ELF-1 (cell line): ENCODE results near the gene ABCD1.
A peak's percentile ranks its signal among the peaks of the same experiment; 100 is the strongest.
"Not testable (repeated sequence)": the region's sequence is repeated elsewhere in the genome, so short reads cannot be mapped to it uniquely, and the experiment has no call there.

Experiments used
- DNase-seq: peaks from one replicate; pipeline ENCODE4 v3.0.0-alpha.2; 2016; ENCODE audit warnings: low read depth, low spot score

ABCD1 gene

DNA sequence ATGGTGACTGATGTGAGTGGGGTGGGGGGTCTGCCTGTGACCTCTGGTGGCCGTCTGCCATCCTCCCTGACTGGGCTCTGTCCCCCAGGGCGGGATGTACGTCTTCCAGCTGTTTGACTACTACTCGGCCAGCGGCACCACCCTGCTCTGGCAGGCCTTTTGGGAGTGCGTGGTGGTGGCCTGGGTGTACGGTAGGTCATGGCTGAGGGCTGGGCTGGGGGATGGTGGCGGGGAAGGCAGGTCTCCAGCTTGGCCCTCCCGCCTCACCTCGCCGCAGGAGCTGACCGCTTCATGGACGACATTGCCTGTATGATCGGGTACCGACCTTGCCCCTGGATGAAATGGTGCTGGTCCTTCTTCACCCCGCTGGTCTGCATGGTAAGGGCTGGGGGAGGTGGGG lies 30.4 kb upstream of the ABCD1 start:
- DNase-seq: not testable (repeated sequence)

DNA sequence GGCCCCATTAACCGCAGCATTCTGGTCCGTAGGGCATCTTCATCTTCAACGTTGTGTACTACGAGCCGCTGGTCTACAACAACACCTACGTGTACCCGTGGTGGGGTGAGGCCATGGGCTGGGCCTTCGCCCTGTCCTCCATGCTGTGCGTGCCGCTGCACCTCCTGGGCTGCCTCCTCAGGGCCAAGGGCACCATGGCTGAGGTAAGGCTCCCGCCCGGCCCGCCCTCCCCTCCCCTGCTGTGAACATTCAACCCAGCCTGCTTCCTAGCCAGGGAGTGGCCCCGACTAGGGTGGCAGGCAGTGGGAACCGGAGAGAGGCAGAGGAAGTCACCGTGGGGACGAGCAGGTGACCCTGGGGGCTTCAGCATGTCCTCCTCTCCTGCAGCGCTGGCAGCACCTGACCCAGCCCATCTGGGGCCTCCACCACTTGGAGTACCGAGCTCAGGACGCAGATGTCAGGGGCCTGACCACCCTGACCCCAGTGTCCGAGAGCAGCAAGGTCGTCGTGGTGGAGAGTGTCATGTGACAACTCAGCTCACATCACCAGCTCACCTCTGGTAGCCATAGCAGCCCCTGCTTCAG lies 29.9 kb upstream of the ABCD1 start:
- DNase-seq: no peak

GRCh38 chrX:153696100-153696499 lies 28.6 kb upstream of the ABCD1 start:
- DNase-seq: no peak

DNA sequence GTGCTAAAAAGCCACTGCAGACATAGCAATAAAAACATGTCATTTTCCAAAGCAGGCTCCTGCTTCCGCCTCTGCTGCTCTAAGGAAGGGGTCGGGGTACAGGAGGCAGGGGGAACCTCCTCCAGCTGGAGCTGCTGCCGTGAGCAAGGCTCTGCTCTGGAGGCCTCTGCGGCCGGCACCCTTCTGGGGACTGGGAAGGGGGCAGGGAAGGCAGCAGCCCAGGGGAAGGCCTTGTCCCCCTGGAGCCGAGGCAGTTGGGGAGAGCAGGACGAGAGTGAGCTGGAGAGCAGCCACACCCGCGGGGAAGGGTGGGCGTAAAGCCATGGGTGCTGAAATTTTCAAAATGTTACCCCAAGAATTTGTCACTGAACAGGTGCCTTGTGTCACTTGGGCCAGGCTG lies 28.1 kb upstream of the ABCD1 start:
- not testable (repeated sequence) for DNase-seq

- DNase-seq: not testable (repeated sequence)
These were observed 27.5 kb upstream of the ABCD1 start for GRCh38 chrX:153696986-153697722.

DNA sequence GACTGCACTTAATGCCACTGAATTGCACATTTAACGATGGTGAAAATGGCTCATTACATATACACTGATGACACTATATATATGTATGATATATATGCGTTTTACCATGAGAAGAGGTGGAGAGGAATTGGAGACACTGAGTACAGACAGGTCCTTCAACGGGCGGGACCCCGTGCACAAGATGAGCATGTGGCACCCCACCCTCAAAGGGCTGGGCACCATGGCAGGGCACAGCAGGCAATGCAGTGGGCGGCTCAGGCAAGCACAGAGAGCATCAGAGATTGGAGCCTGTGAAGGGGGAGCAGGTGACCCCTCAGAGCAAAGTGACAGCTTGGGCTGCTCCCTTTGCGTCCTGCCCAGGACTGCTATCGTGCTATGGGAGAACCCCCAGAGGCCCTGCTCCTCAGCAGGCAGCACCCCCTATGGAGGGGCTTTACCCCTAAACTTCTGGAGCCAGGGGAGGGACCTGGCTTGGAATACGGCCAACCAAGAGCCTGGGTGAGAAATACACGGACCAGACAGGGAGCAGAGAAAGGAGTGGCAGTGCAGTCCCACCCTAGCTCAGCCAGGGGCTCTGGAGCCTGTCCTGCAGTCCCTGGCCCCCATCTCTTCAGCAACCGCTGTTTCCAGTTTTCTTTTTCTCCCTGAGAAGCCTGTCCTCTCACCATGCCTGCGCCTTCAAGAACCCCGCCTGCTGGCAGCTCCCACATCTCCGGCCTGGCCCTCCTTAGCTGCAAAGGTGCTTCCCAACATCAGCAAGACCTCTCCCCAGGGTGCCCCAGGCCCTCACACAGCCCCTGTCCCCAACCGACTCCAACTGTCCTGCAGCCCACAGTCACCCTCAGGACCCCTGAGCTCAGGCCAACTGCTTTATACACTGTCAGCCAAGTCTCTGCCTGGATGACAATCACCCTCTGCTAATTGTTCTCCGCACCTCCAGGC lies 26.5 kb upstream of the ABCD1 start:
- DNase-seq: no peak

DNA sequence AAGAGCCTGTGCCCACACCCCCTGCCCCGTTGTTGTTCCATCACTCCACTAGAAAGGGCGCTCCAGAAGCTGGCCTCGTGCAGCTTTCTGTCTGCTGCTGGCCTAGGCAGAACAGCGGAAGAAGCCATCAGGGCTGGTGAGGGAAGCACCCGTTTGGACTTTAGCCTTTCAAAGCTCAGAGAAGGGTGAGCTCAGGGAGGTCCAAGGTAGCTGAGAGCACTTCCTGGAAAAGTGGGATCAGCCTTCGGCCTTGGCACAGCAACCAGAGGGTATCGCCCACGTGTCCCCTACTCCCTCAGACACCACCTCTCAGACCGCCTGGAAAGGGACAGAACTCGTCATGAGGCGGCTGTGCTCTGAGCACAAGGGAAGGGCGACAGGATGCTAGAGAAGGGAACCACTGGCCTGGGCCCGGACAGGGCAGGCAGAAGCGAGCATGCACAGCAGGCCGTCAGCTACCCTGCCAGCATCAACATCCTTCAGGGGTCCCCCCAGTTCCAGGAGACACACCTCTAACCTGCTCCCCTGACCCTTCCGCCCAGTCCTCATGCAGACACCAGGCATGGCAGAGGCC lies 25.4 kb upstream of the ABCD1 start:
- DNase-seq: not testable (repeated sequence)

DNA sequence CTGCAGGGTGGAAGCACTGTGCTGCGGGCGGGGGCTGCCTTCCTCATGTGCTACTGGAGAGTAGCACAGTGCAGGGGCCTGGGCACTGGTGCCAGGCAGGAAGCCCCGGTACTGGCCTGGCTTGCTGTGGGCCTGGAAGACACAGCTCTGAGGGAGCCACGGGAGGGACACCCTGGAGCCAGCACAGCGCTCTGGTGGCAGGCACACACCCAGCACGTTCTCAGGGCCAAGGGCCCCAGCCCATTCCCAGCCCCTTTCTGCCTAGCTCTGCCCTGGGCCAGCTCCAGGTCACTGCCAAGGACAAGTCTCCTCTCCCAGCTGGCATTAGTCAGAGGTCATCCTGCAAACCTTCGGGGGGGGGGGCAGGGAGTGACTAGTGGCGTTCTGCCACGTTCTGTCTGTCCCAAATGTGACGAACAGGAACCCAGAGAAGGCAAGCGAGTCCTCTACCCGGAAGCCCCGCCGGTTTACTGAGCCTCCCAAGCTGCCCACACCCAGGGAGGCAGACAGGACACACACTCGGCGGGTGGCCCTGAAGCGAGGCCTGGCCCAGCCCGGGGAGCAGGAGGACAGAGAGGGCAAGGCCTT lies 24.8 kb upstream of the ABCD1 start:
- DNase-seq: not testable (repeated sequence)

GRCh38 chrX:153700376-153700945 lies 24.2 kb upstream of the ABCD1 start:
- DNase-seq: peak; percentile 47

DNA sequence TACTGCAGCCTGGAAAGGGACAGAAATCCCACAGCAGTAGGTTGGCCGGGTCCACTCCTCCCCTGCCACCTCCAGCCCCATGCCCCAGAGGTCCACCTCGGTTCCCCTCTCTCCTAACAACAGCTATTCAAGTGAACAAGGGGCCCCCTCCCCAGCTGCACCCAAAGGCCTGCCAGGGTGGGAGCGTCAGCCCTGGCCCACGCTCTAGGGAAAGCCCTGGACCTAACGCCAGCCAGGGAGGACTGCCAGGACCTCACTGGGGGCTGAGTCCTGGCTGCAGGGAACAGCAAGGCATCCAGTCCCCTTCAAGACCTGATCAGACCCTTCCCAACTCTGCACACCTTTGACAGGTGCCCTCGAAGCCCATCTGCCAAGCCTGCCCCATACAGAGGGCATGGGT lies 23.7 kb upstream of the ABCD1 start:
- DNase-seq: no peak

DNA sequence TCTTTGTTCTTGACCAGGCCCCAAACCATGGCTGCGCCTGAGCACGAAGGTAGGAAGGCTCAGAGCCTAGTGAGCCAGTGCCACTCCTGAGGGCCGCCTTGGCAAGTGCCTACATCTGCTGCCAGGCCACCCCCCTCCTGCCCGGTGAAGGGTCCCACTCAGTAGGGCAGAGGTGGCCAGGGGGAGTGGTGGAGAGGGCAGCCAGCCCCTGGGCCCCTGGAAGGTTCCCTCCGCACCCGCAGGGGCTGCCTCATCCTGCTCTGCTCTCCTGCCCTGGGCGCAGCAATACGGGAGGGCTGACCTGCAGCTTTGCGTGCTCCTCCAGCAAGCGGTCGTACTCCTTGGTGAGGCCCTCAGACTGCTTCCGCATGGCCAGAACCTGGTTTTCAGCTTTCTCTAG lies 22.9 kb upstream of the ABCD1 start:
- DNase-seq: no peak

DNA sequence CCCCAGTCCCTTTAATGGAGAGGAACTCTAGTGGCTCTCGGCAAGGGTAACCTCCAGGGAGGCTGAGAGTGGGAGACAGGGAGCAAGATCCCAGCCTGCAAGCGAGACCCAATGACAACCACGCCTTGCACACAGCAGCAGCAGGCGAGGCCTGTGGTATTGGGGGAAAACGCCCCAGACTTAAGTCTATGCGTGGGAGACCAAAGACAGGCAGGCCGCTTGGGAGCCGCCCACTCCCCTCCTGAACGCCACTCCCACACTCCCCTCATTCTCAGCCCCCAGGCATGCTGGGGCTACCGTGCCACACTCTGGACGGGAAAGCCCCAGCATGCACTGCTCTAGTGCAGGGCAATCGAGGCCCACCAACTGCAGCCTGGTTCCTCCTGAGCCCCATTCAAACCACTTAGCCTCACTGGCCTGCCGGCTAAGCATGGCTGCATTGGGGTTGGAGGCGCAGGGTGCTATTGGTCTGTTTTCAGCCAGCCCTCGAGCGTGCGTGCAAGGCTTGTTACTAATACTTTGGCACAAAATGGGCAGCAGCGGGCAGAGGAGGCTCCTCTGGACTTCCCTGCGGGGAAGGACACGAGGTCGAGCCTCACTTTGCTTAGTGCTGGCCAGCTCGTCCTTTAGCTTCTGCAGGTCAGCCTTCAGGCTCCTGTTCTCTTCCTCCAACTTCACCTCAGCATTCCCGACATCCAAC lies 22.2 kb upstream of the ABCD1 start:
- DNase-seq: no peak

DNA sequence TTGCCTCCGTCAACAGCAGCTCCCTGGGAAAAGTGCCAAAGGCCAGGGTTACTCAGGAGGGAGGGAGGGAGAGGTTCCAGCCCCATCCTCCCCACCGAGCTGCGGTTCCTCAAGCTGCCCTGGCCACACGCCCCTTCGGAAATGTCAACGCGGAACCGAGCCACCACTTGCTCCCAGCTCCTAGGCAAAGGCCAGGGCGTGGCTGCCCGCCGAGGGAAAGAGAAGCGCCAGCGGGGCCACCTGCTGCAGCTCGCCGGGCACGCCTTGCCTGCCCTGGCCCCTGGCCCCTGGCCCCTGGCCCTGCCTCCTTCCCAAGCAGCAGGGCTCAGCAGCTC lies 21.7 kb upstream of the ABCD1 start:
- no peak for DNase-seq

- DNase-seq: no peak
These were observed 20.6 kb upstream of the ABCD1 start for GRCh38 chrX:153704021-153704526.

GRCh38 chrX:153704631-153705402 lies 19.8 kb upstream of the ABCD1 start:
- DNase-seq: not testable (repeated sequence)

DNA sequence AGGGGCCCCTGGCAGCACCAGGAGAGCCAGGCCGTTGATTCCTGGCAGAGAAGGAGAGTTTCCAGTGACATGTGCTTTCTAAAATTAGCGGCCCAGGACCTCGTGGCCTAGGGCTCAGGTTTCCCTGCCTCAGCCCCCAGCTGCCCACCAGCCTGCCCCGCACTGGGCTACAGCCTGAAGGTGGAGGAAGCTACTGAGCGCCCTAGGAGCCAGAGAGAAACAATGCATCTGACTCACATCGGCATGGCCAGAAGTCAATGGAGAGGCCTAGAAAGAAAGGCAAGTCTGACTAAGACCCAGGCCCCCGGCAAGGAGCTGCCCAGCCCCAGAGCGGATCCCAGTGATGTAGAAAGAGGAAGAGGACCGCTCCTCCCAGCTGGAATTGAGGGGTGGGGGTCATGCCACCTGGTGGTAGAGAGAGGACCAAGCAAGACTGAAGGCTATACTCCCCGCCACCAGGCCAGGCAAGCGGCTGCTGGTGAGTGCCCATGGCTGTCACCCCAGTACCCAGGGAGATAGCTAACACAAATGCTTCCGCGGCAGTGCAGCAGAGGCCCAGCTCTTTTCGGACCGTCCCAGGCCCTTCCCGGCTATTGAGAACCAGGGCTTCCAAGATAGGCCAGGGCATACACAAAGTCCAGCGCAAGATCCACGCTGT lies 19.1 kb upstream of the ABCD1 start:
- not testable (repeated sequence) for DNase-seq

DNA sequence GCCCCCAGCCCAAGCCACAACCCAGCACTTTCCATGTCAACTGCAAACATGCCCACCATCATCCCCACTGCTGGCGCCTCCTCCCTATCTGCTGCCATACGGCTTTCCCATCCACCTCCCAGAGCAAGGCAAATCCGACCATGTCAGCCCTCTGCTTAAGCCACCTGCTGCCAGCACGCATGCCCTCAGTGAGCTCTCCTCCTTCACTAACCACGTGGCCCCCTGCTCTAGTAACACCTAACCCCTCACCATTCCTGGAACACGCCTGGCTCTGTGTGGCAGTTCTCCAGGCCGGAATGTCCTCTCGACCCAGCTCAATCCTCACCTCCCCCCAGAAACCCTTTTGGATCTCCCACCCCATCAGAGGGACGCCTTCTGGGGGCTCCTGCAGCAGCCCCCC lies 17.9 kb upstream of the ABCD1 start:
- no peak for DNase-seq

GRCh38 chrX:153707406-153707805 lies 17.2 kb upstream of the ABCD1 start:
- no peak for DNase-seq

DNA sequence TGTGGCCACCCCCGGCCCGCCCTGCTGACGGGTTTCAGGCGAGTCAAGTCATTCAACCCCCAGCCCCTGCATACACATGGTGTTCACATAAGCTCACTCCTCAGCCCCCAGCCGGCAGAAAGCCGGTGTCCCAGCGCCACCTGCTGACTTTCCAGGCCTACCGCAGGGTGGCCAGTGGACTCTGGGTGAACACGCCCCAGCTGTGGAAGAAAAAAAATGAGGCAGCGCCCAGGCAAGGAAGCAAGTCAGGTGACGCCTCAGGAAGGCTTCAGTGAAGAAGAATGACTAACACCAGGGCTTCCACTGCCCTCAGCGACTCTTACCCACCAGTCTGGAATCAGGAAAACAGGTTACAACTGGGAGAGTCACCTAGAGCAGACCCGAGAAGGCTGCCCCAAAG lies 16.2 kb upstream of the ABCD1 start:
- DNase-seq: peak; percentile 94
